Activated CD4-positive, alpha-beta T cell treated with anti-CD3 and anti-CD28 coated beads, Interleukin-2, Interleukin-4, amounts not matched to agents 100 ng/mL and 50 ng/mL, durations not matched to agents 16 hours and 8 hours (primary cell): Measurements from ENCODE around the gene EHD2.
A peak's percentile ranks its signal among the peaks of the same experiment; 100 is the strongest.
"Not testable (repeated sequence)": the region's sequence is repeated elsewhere in the genome, so short reads cannot be mapped to it uniquely, and the experiment has no call there.

Source experiments
- DNase-seq: peaks from one replicate; pipeline ENCODE4 v3.0.0-alpha.2; 2020; ENCODE audit warnings: low spot score

The EHD2 gene

DNA sequence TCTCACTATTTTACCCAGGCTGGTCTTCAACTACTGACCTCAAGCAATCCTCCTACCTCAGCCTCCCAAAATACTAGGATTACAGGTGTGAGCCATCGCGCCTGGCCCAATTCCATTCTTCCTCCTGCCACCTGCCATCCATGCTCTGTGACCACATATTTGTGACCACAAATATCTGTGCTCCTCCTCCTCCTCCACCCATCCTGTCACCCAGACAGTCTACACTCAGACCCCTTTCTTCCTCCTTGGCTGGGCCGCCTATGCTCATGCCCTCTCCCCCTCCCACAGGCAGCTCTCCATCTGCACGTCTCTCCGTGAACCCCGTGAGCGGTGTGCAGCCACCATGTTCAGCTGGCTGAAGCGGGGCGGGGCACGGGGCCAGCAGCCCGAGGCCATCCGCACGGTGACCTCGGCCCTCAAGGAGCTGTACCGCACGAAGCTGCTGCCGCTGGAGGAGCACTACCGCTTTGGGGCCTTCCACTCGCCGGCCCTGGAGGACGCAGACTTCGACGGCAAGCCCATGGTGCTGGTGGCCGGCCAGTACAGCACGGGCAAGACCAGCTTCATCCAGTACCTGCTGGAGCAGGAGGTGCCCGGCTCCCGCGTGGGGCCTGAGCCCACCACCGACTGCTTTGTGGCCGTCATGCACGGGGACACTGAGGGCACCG lies 3.2 kb downstream of the EHD2 start:
- no peak for DNase-seq

DNA sequence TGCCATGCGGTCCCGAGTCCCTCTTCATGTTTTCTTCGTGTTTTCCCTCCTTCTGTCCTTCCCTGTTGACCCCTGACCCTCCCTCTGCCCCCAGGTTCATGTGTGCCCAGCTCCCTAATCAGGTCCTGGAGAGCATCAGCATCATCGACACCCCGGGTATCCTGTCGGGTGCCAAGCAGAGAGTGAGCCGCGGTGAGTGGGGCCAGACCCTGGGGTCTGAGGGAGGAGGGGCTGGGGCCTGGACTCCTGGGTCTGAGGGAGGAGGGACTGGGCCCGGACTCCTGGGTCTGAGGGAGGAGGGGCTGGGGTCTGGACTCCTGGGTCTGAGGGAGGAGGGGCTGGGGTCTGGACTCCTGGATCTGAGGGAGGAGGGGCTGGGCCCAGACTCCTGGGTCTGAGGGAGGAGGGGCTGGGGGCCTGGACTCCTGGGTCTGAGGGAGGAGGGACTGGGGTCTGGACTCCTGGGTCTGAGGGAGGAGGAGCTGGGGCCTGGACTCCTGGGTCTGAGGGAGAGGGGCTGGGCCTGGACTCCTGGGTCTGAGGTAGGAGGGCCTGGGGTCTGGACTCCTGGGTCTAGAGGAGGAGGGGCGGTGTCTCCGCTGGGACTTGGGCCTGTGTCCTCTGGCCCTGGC lies 5.3 kb downstream of the EHD2 start:
- DNase-seq = not testable (repeated sequence)

DNA sequence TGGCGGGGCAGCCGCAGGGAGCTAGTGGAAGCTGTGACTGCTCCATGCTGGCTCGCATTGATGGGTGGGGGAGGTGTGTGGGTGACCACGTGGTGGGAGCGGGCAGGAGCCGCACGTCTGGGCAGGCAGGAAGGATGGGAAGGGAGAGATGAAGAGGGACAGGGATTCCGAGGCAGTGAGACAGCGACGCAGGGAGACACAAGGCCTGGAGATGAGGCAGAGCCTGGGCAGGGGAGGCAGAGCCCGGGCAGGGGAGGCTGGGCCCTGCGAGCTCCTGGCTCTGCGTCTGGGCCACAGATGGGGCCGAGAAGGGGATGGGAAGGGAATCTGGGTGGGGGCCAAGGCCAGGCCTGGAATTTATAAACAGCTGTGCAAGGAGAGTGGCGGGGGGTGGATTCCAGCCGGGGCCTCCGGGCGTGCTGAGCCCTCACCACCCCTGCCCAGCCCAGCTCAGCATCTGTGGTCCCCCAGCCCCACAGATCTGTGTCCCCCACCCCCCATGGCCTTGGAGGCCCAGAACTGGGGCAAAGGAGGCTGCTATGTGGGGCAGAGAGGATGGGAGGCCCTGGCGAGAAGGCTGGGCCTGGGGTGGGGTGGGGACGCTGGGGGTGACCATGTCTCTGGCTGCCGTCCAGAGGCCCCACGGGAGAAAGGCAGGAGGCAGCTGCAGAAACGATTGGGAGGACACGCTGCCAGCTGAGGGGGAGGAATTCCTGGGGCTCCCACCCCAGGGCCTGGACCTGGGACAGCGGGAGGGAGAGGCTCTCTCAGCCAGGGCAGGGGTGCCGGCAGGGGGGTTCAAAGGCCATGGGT lies 6.0 kb downstream of the EHD2 start:
- DNase-seq = no peak

DNA sequence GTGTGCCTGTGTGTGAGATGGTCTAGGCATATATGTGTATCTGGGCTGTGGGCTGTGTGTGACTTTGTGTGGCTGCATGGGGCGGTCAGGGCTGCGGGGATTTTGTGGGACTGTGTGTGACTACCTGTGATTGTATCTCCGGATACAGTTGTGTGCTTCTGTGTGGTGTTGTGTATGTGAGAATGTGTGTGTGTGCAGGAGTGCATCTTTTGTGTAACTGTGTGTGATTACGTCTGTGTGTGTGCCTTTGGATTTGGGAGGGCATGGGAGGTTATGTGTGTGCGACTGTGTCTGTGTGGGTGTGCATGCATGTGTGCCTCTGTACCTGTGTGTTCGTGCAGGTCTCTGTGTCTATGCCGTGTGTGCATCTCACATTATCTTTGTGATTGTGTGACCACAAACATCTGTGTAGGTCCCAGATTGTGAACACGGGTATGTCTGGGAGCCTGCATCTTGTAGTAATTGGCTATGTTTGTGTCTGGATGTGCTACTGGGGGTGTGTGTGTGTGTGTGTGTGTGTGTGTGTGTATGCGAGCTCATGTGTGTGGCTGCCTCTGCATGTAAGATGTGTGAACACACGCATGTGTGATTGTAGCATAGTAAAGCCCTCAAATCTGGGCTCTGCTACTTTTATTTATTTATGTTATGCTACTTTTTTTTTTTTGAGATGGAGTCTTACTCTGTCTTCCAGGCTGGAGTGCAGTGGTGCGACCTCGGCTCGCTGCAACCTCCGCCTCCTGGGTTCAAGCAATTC lies 7.6 kb downstream of the EHD2 start:
- no peak for DNase-seq

DNA sequence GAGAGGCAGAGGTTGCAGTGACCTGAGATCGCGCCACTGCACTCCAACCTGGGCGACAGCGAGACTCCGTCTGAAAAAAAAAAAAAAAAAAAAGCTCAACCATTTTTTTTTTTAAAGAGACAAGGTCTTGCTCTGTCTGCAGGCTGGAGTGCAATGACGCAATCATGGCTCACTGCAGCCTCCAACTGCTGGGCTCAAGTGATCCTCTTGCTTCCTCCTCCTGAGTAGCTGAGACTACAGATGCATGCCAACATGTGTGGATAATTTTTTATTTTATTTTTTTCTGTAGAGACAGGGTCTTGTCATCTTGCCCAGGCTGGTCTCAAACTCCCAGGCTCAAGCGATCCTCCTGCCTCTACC lies 10.3 kb downstream of the EHD2 start:
- DNase-seq = no peak

DNA sequence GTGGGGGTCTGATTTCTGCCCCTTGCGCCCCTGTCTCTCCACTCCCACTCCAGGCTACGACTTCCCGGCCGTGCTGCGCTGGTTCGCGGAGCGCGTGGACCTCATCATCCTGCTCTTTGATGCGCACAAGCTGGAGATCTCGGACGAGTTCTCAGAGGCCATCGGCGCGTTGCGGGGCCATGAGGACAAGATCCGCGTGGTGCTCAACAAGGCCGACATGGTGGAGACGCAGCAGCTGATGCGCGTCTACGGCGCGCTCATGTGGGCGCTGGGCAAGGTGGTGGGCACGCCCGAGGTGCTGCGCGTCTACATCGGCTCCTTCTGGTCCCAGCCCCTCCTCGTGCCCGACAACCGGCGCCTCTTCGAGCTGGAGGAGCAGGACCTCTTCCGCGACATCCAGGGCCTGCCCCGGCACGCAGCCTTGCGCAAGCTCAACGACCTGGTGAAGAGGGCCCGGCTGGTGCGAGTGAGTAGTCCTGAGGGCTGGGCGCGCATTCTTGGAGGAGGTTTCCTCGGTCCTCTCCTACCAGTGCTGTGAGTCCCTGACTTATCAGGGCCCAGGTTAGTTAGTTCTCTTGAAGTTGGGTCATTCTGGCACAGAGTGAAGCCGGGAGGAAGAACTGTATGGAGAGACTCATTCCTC lies 12.7 kb downstream of the EHD2 start:
- DNase-seq = no peak

DNA sequence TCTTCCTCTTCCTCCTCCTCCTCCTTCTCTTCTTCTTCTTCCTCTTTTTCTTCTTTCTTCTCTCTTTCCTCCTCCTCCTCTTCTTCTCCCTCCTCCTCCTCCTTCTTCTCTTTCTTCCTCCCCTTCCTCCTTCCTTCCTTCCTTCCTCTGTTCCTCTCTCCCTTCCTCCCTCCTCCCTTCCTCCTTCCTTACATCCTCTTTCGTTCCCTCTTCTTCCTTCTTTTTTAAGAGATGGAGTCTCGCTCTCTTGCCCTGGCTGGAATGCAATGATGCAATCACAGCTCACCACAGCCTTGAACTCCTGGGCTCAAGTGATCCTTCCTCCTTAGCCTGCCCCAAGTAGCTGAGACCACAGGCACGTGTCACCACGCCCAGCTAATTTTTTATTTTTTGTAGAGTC lies 13.2 kb downstream of the EHD2 start:
- DNase-seq = no peak

DNA sequence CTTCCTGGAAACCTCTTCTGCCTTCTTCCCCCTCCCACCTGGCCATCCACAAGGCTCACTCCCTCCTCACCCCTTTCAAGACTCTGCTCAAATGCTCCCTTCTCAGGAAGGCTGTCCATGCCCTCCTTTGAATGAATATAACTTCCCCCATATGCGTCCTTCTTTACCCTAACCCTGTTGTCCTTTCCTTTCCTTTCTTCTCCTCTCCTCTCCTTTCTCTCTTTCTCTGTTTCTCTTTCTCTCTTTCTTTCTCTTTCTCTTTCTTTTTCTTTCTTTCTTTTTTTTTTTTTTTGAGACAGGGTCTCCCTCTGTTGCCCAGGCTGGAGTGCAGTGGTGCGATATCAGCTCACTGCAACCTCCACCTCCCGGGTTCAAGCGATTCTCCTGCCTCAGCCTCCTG lies 15.1 kb downstream of the EHD2 start:
- DNase-seq = not testable (repeated sequence)

DNA sequence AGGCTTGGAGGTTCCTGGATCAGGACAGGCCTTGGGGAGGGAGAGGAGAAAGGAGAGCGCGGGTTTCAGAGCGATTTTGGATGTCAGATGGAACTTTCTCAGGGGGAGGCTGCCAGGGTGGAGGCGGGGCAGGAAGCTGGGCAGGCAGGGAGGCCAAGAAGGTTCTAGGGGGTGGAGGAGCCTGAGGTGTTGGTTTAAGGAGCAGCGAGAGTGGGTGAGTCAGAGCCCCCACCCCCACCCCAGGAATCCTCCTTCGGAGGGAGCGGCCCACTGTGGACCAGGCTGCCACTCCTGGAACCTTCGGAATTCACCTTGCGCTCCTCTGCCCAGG lies 16.2 kb downstream of the EHD2 start:
- no peak for DNase-seq

DNA sequence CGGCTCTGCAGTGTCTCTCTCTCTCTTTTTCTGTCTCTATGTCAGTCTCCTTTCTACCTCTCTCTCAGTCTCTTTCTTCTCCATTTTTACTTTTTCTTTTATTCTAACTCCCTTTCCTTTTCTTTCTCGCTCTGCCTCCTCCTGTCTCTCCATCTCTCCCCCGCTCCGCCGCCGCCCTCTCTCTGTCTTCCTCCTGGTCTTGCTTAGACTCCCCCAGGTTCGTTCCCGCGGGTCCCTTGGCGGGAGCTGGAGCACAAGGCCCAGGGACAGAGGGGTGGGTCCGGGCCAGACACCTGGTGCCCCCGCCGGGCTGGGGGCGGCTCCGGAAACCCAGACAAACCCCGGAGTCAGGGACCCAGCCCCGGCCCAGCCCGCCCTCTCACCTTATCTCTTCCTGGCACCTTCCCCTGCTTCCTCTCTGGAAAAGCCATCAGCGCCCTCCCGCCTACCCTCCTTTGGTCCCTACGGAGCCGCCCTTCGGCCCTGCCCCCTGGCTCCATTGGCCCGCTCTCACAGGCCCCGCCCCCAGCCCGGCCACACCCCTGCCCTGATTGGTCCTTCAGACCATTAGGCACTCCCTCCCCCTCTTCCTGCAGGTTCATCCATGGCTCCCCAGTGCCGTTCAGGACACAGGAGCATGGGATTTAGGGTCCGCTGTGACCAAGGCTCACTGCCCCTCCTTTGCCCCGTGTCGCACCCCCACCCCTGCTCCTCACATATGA lies 16.7 kb downstream of the EHD2 start:
- peak; percentile 37 for DNase-seq

DNA sequence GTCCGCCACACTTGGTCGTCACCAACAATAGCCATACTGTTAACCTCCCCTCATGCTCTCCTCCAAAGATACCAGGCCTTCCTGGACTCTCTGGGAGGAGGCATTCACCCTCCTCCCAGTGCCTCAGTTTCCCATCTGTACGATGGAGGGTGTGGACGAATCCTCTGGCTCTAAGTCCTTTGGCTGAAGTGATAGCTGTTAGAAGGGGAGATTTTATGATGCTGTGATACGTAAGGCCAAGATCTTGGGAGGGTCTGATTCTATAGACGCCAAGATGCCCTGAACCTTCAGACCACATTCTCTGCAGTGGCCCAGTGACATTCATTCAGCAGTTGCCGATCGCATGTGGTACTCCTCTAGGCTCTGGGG lies 17.3 kb downstream of the EHD2 start:
- DNase-seq = no peak

DNA sequence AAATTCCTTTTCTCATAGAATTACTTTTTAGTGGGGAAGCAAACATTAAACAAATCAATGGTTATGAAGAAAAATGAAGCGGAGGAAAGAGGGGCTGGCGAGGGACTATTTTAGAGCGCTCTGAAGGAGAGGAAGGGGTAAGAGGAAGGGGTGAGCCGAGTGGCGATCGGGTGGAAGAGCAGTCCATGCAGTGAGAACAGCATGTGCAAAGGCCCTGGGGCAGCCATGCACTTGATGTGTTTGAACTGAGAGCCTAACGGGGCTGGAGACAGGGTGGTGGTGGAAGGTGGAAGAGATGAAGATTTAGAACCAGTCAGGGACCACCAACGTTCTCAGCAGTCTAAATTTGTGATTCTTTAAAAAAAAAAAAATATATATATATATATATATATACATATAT lies 17.7 kb downstream of the EHD2 start:
- DNase-seq = no peak

DNA sequence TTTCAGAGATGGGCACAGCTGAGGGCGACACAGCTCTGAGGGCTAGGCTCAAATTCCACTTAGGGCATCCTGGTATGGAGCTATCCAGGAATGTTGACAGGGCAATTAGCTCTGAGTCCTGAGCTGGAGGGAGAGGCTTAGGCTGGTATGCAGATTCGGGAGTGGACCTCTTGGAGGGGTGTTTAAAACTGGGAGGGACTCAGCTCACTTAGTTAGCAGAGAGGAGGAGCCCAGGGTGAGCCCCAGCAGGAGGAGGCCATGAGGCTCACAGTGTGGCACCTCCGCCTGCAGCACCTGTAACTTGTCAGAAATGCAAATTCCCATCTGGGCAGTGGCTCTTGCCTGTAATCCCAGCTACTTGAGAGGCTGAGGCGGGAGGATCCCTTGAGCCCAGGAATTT lies 21.9 kb downstream of the EHD2 start:
- no peak for DNase-seq

DNA sequence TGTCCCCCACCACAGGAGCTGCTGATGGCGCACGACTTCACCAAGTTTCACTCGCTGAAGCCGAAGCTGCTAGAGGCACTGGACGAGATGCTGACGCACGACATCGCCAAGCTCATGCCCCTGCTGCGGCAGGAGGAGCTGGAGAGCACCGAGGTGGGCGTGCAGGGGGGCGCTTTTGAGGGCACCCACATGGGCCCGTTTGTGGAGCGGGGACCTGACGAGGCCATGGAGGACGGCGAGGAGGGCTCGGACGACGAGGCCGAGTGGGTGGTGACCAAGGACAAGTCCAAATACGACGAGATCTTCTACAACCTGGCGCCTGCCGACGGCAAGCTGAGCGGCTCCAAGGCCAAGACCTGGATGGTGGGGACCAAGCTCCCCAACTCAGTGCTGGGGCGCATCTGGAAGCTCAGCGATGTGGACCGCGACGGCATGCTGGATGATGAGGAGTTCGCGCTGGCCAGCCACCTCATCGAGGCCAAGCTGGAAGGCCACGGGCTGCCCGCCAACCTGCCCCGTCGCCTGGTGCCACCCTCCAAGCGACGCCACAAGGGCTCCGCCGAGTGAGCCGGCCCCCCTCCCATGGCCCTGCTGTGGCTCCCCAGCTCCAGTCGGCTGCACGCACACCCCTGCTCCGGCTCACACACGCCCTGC lies 27.8 kb downstream of the EHD2 start:
- no peak for DNase-seq

DNA sequence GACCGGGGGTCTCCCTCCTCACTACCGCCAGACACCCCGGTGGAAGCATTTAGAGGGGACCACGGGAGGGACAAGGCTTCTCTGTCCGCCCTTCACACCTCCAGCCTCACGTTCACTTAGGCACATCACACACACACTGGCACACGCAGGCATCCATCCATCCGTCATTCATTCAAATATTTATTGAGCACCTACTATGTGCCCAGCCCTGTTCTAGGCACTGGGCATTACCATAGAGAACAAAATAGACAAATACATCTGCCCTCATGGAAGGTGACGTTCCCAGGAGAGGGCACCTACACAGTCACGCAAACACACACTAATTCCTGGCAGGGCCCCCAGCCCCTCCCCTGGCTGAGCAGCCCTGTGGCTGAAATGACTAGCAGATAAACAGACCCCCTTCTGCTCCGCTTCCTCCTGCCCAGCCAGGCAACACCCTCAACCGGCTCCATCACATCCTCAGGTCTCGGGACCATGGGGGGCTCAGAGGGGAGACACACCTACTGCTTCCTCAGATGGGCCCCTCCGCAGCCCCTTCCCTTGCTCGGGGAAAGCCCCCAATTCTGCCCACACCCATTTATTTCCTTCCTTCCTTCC lies 28.4 kb downstream of the EHD2 start:
- no peak for DNase-seq

DNA sequence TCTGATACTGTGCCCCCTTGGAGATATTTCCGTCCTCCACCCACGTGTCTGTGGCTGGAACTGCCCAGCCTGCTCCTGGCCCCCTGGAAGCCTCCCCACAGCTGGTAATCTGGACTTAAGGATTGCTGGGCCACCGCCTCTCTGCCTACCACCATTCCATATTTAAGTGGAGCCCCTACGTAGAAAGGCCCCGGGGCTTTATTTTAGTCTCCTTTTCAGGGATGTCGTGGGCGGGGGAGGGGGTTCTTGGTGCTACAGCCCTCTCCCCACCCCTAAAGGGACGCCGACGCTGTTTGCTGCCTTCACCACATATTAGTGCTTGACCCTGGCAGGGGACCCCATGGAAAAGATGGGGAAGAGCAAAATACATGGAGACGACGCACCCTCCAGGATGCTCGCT lies 29.4 kb downstream of the EHD2 start:
- DNase-seq = no peak

DNA sequence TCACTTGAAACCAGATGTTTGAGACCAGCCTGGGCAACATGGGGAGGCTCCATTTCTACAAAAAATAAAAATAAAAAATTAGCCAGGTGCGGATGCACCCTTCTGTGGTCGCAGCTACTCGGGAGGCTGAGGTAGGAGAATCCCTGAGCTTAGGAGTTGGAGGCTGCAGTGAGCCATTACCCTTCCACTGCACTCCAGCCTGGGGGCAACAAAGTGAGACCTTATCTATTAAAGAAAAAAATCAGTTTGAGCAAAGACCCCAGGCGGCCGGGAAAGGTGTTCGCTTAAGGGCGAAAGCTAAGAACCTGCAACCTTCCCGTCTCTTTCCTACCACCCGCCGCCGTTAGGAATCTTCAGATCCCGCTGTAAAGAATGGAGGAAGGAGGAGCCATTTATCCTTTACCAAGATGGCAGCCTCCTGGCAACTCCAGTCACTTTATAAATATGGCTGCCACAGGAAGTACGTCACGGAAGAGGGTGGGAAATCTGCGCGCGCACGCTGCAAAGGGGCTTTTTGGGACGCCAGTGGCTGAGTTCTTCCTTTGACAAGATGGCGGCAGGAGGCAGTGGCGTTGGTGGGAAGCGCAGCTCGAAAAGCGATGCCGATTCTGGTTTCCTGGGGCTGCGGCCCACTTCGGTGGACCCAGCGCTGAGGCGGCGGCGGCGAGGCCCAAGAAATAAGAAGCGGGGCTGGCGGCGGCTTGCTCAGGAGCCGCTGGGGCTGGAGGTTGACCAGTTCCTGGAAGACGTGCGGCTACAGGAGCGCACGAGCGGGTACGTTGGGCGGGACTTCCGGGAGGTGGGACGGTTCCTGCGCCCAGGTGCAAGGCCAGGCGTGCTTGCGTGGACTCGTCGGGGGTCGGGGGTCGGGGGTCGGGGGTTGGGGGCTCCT lies 32.0 kb downstream of the EHD2 start, which contains the start of gene NOP53:
TSS of gene NOP53 (plus strand) at position 537 of the 892 bp plus-strand sequence. CDS start at position 551, 14 bp downstream.
- DNase-seq = peak; percentile 97

DNA sequence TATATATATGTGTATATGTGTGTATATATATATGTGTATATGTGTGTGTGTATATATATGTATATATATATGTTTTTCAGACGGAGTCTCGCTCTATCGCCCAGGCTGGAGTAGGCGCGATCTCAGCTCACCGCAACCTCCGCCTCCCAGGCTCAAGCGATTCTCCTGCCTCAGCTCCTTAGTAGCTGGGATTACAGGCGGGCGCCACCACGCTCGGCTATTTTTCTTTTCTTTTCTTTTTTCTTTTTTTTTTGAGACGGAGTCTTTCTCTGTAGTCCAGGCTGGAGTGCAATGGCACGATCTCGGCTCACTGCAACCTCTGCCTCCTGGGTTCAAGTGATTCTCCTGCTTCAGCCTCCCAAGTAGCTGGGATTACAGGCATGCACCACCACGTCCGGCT lies 32.9 kb downstream of the EHD2 start:
- DNase-seq = not testable (repeated sequence)

DNA sequence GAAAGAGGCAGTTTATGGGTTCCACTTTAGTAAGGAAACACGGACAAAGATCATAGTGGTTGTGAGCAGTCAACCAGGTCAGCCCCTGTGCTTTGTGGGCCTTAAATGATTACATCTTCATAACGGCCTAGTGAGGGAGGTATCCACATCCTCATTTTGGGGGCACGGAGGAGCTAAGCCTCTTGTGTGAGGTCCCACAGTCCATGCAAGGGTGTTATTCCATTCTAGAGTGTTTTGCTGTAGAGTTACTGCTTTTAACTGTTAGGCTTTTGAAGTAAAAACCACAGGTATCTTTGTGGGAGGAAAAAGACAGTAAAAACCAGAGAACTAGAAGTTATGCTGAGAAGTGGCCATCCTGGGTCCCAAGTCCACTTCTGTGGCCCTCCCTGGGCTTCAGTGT lies 36.1 kb downstream of the EHD2 start:
- DNase-seq = peak; percentile 12

DNA sequence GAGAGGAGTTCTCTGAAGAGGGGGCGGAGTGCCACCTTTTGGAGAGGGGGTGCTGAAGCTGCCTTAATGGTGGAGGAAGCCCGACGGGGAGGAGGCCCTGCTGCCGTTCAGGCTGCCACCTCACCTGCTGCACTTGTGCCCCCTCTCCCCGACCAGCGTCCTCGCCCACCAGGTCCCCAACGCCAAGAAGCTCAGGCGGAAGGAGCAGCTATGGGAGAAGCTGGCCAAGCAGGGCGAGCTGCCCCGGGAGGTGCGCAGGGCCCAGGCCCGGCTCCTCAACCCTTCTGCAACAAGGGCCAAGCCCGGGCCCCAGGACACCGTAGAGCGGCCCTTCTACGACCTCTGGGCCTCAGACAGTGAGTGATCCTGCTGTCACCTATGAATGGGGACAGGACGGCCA lies 37.5 kb downstream of the EHD2 start:
- no peak for DNase-seq
